ENCODE results near the gene AGK.

DNA sequence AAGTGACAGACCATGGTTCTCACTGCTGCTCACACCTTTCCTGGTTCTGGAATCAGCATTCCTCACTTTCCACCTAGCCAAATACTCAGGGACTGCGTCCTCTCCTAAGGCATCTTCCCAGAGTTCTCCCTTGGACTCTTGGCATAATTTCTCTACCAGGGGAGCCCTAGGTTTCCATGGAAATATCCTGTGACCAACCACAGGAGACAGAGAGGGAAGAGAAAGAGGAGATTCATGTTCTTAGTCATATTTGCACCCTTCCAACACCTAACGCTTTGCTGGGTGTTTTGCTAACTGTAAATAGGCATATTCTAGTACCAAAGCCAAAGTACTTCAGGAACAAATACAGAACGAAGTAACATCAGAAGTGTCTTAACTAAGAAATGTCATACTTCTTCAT, 122.1 kb downstream of the AGK start:
- TF ChIP-seq, protein P1, sequence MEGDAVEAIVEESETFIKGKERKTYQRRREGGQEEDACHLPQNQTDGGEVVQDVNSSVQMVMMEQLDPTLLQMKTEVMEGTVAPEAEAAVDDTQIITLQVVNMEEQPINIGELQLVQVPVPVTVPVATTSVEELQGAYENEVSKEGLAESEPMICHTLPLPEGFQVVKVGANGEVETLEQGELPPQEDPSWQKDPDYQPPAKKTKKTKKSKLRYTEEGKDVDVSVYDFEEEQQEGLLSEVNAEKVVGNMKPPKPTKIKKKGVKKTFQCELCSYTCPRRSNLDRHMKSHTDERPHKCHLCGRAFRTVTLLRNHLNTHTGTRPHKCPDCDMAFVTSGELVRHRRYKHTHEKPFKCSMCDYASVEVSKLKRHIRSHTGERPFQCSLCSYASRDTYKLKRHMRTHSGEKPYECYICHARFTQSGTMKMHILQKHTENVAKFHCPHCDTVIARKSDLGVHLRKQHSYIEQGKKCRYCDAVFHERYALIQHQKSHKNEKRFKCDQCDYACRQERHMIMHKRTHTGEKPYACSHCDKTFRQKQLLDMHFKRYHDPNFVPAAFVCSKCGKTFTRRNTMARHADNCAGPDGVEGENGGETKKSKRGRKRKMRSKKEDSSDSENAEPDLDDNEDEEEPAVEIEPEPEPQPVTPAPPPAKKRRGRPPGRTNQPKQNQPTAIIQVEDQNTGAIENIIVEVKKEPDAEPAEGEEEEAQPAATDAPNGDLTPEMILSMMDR (IDR thresholded peaks at IDR 0.05): no peak
- TF ChIP-seq POLR2A (IDR thresholded peaks at IDR 0.05): no peak

Measured in lower leg skin (tissue), 3 donors.